ENCODE measurements around the gene LRP2.

- TF ChIP-seq, protein P1, sequence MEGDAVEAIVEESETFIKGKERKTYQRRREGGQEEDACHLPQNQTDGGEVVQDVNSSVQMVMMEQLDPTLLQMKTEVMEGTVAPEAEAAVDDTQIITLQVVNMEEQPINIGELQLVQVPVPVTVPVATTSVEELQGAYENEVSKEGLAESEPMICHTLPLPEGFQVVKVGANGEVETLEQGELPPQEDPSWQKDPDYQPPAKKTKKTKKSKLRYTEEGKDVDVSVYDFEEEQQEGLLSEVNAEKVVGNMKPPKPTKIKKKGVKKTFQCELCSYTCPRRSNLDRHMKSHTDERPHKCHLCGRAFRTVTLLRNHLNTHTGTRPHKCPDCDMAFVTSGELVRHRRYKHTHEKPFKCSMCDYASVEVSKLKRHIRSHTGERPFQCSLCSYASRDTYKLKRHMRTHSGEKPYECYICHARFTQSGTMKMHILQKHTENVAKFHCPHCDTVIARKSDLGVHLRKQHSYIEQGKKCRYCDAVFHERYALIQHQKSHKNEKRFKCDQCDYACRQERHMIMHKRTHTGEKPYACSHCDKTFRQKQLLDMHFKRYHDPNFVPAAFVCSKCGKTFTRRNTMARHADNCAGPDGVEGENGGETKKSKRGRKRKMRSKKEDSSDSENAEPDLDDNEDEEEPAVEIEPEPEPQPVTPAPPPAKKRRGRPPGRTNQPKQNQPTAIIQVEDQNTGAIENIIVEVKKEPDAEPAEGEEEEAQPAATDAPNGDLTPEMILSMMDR (IDR thresholded peaks at IDR 0.05), result no peak
- no peak for TF ChIP-seq POLR2A (IDR thresholded peaks at IDR 0.05)
Measured at GRCh38 chr2:169139993-169140767, 222.2 kb downstream of the LRP2 start.

Measured in gastroesophageal sphincter (tissue), 3 donors.